Limb (tissue), 2 donors: ENCODE data around the gene CYTH3.
"Not testable (repeated sequence)": the region's sequence is repeated elsewhere in the genome, so short reads cannot be mapped to it uniquely, and the experiment has no call there.

Source experiments
- DNase-seq, 2 donors: peaks; one replicate each; pipeline ENCODE4 v3.0.0-alpha.2; 2016; ENCODE audit errors: extremely low spot score in 2 of 2

The CYTH3 gene

GRCh38 chr7:6154542-6155404 is 117.7 kb downstream of the CYTH3 start:
- DNase-seq, result no peak

GRCh38 chr7:6153646-6154541 is 118.5 kb downstream of the CYTH3 start:
- no peak for DNase-seq

GRCh38 chr7:6151994-6152735 is 120.3 kb downstream of the CYTH3 start:
- DNase-seq, result no peak

- DNase-seq, result not testable (repeated sequence)
Observed at GRCh38 chr7:6151527-6151926, 120.9 kb downstream of the CYTH3 start.

GRCh38 chr7:6149996-6150395 is 122.4 kb downstream of the CYTH3 start:
- no peak for DNase-seq

GRCh38 chr7:6148724-6149360 is 123.6 kb downstream of the CYTH3 start:
- no peak for DNase-seq

- no peak for DNase-seq
Observed at GRCh38 chr7:6147627-6148026, 124.8 kb downstream of the CYTH3 start.

GRCh38 chr7:6146666-6147065 is 125.8 kb downstream of the CYTH3 start:
- no peak for DNase-seq

- no peak for DNase-seq
Observed at GRCh38 chr7:6143997-6144396, 128.4 kb downstream of the CYTH3 start.

- no peak for DNase-seq
Observed at GRCh38 chr7:6142871-6143380, 129.5 kb downstream of the CYTH3 start.

GRCh38 chr7:6139189-6139996 is 133.0 kb downstream of the CYTH3 start:
- DNase-seq, result no peak

- no peak for DNase-seq
Observed at GRCh38 chr7:6136475-6136874, 135.9 kb downstream of the CYTH3 start.

- DNase-seq, result no peak
Observed at GRCh38 chr7:6133249-6133648, 139.2 kb downstream of the CYTH3 start.

- DNase-seq, result no peak
Observed at GRCh38 chr7:6130007-6130587, 142.3 kb downstream of the CYTH3 start.

GRCh38 chr7:6128205-6128604 is 144.2 kb downstream of the CYTH3 start:
- DNase-seq, result no peak

GRCh38 chr7:6127110-6127490 is 145.3 kb downstream of the CYTH3 start:
- DNase-seq, result no peak

GRCh38 chr7:6123843-6124242 is 148.6 kb downstream of the CYTH3 start:
- DNase-seq, result no peak

- no peak for DNase-seq
Observed at GRCh38 chr7:6121141-6121540, 151.3 kb downstream of the CYTH3 start.

GRCh38 chr7:6117533-6117932 is 154.9 kb downstream of the CYTH3 start:
- DNase-seq, result no peak

- DNase-seq, result no peak
Observed at GRCh38 chr7:6116211-6116610, 156.2 kb downstream of the CYTH3 start.
